HG03025 (cell line): ENCODE data around the gene TRAF3IP1.
"Not testable (repeated sequence)": the region's sequence is repeated elsewhere in the genome, so short reads cannot be mapped to it uniquely, and the experiment has no call there.

ENCODE experiments used
- ATAC-seq: cut with Tn5 transposase; IDR thresholded peaks from one replicate; pipeline ENCODE4 v1.9.1; 2021; ENCODE audit warnings: mild to moderate bottlenecking, moderate library complexity; ENCODE audit not compliant: unreplicated experiment, low FRiP score

Gene TRAF3IP1

GRCh38 chr2:238337846-238338245 lies 17.5 kb downstream of the TRAF3IP1 start:
- ATAC-seq, result no peak

GRCh38 chr2:238338710-238339394 lies 18.5 kb downstream of the TRAF3IP1 start:
- ATAC-seq, result no peak

- ATAC-seq, result no peak
These were observed 19.1 kb downstream of the TRAF3IP1 start for GRCh38 chr2:238339395-238339780.

- ATAC-seq, result no peak
These were observed 19.5 kb downstream of the TRAF3IP1 start for GRCh38 chr2:238339814-238340213.

- no peak for ATAC-seq
These were observed 21.2 kb downstream of the TRAF3IP1 start for GRCh38 chr2:238341536-238341935.

- ATAC-seq, result no peak
These were observed 23.7 kb downstream of the TRAF3IP1 start for GRCh38 chr2:238344035-238344434.

GRCh38 chr2:238344517-238344916 lies 24.2 kb downstream of the TRAF3IP1 start:
- ATAC-seq, result no peak

GRCh38 chr2:238345297-238345968 lies 25.1 kb downstream of the TRAF3IP1 start:
- no peak for ATAC-seq

- no peak for ATAC-seq
These were observed 26.2 kb downstream of the TRAF3IP1 start for GRCh38 chr2:238346544-238346943.

GRCh38 chr2:238350150-238350897 lies 30.0 kb downstream of the TRAF3IP1 start:
- ATAC-seq, result no peak

- no peak for ATAC-seq
These were observed 31.0 kb downstream of the TRAF3IP1 start for GRCh38 chr2:238351315-238351714.

GRCh38 chr2:238352361-238352760 lies 32.0 kb downstream of the TRAF3IP1 start:
- ATAC-seq, result no peak

GRCh38 chr2:238358769-238359168 lies 38.5 kb downstream of the TRAF3IP1 start:
- ATAC-seq, result no peak

GRCh38 chr2:238359403-238359802 lies 39.1 kb downstream of the TRAF3IP1 start:
- ATAC-seq, result no peak

GRCh38 chr2:238361877-238362276 lies 41.6 kb downstream of the TRAF3IP1 start:
- no peak for ATAC-seq

GRCh38 chr2:238362626-238363025 lies 42.3 kb downstream of the TRAF3IP1 start:
- no peak for ATAC-seq

GRCh38 chr2:238369591-238370040 lies 49.3 kb downstream of the TRAF3IP1 start:
- no peak for ATAC-seq

- ATAC-seq, result no peak
These were observed 49.9 kb downstream of the TRAF3IP1 start for GRCh38 chr2:238370094-238370822.

GRCh38 chr2:238370823-238371372 lies 50.6 kb downstream of the TRAF3IP1 start:
- ATAC-seq, result no peak

- ATAC-seq, result not testable (repeated sequence)
These were observed 52.0 kb downstream of the TRAF3IP1 start for GRCh38 chr2:238372277-238372676.
